GM12892 (cell line): ENCODE measurements around the gene ADARB2.

Experiments
- DNase-seq: peaks from one replicate; pipeline ENCODE4 v3.0.0; 2011; ENCODE audit not compliant: insufficient read length
- FAIRE-seq: peaks from 2 replicates; lab custom pipeline; 2011; peaks lifted over from hg19 to GRCh38; lab: Jason Lieb, UNC
- POLR2A ChIP-seq: IDR thresholded peaks from 2 replicates; pipeline ENCODE4 v1.6.1; 2011; ENCODE audit warnings: low read depth, low read length, control low read depth
- POLR2AphosphoS5 ChIP-seq: IDR thresholded peaks from 2 replicates; pipeline ENCODE4 v1.6.1; 2011; ENCODE audit warnings: low read depth, low read length, control low read depth
- TAF1 ChIP-seq: IDR thresholded peaks from 2 replicates; pipeline ENCODE4 v1.6.1; 2011; ENCODE audit warnings: low read depth, mild to moderate bottlenecking, control low read depth, low read length, borderline replicate concordance

The ADARB2 gene

GRCh38 chr10:1513221-1513620, 224.1 kb downstream of the ADARB2 start:
- no peak for FAIRE-seq
- no peak for TF ChIP-seq POLR2AphosphoS5
- TF ChIP-seq POLR2A = no peak
- no peak for TF ChIP-seq TAF1
- DNase-seq = no peak

- no peak for FAIRE-seq
- TF ChIP-seq POLR2A (no peak), TAF1 (no peak), POLR2AphosphoS5 (no peak)
- no peak for DNase-seq
These were observed 228.3 kb downstream of the ADARB2 start for GRCh38 chr10:1509011-1509530.

- TF ChIP-seq POLR2A = no peak
- FAIRE-seq = no peak
- no peak for DNase-seq
These were observed 229.2 kb downstream of the ADARB2 start for GRCh38 chr10:1508096-1508495.

- FAIRE-seq = no peak
- DNase-seq = no peak
- no peak for TF ChIP-seq TAF1
These were observed 229.9 kb downstream of the ADARB2 start for GRCh38 chr10:1507436-1507835.

GRCh38 chr10:1504940-1505339, 232.4 kb downstream of the ADARB2 start:
- DNase-seq (no peak), FAIRE-seq (no peak)
- TF ChIP-seq POLR2AphosphoS5 = no peak
- no peak for TF ChIP-seq POLR2A
- no peak for TF ChIP-seq TAF1

- TF ChIP-seq POLR2A (no peak), TAF1 (no peak), POLR2AphosphoS5 (no peak)
- DNase-seq = no peak
- FAIRE-seq = no peak
These were observed 233.0 kb downstream of the ADARB2 start for GRCh38 chr10:1504286-1504685.

- FAIRE-seq = no peak
- DNase-seq = no peak
- TF ChIP-seq TAF1 = no peak
- TF ChIP-seq POLR2A = no peak
- no peak for TF ChIP-seq POLR2AphosphoS5
These were observed 234.9 kb downstream of the ADARB2 start for GRCh38 chr10:1502451-1502850.

GRCh38 chr10:1499359-1499957, 237.9 kb downstream of the ADARB2 start:
- TF ChIP-seq TAF1 (no peak), POLR2AphosphoS5 (no peak), POLR2A (no peak)
- FAIRE-seq (no peak), DNase-seq (no peak)

- DNase-seq = no peak
- no peak for FAIRE-seq
- no peak for TF ChIP-seq TAF1
These were observed 238.5 kb downstream of the ADARB2 start for GRCh38 chr10:1498746-1499358.

- DNase-seq (no peak), FAIRE-seq (peak; percentile 14)
- TF ChIP-seq POLR2A = no peak
- TF ChIP-seq POLR2AphosphoS5 = no peak
- no peak for TF ChIP-seq TAF1
These were observed 241.3 kb downstream of the ADARB2 start for GRCh38 chr10:1495915-1496517.

GRCh38 chr10:1492641-1493040, 244.7 kb downstream of the ADARB2 start:
- TF ChIP-seq POLR2AphosphoS5 (no peak), TAF1 (no peak), POLR2A (no peak)
- DNase-seq (no peak), FAIRE-seq (no peak)

GRCh38 chr10:1491901-1492300, 245.4 kb downstream of the ADARB2 start:
- FAIRE-seq = no peak
- no peak for TF ChIP-seq POLR2AphosphoS5
- TF ChIP-seq POLR2A = no peak
- no peak for TF ChIP-seq TAF1

More at GRCh38 chr10:1491901-1492300, 245.4 kb downstream of the ADARB2 start:
- DNase-seq = no peak
